CD1c-positive myeloid dendritic cell (primary cell): Measurements from ENCODE around the gene PLCL2.
A peak's percentile ranks its signal among the peaks of the same experiment; 100 is the strongest.

ENCODE experiments used
- DNase-seq: peaks from one replicate; pipeline ENCODE4 v3.0.0-alpha.2; 2016; ENCODE audit errors: extremely low spot score

PLCL2 gene

GRCh38 chr3:17009826-17010225 lies 125.1 kb downstream of the PLCL2 start:
- DNase-seq, result no peak

- DNase-seq, result no peak
These were observed 127.1 kb downstream of the PLCL2 start for GRCh38 chr3:17011728-17012338.

DNA sequence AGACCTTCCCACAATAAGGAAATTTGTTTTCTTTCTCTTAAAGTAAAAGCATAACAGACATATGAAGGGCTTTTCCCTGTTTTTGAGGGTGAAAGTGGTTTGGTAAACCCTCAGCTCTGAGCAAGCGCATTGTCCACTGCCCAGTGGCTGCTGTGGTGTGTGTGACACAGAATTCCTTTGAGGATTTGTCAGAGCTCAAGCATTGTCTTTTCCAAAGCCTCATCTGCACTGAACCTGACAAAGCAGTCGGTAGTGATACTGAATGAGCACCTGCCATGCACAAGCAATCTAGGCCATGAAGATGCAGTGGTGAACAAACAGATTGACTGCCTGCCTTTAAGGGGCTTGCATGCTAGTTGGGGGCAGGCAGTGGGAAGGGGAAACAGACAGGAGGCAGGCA lies 128.3 kb downstream of the PLCL2 start:
- no peak for DNase-seq

- DNase-seq, result no peak
These were observed 128.8 kb downstream of the PLCL2 start for GRCh38 chr3:17013571-17013970.

DNA sequence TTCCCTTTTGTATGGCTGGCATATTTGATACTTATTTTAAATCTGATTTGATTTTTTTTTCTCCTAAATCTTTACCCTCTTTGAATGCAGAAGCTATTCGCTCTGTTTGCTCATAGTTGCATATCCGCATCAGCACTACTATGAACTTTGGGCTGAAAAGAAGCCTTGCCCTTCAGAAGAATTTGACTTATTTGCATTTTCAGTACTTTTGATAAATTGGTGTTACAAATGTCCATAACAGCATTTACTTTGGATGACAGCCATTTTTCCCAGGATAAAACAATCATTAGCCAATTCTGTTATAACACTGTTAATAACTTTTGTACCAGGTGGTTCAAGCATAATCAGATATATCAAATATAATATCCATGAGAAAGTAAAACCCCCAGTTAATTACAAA lies 129.5 kb downstream of the PLCL2 start:
- no peak for DNase-seq

DNA sequence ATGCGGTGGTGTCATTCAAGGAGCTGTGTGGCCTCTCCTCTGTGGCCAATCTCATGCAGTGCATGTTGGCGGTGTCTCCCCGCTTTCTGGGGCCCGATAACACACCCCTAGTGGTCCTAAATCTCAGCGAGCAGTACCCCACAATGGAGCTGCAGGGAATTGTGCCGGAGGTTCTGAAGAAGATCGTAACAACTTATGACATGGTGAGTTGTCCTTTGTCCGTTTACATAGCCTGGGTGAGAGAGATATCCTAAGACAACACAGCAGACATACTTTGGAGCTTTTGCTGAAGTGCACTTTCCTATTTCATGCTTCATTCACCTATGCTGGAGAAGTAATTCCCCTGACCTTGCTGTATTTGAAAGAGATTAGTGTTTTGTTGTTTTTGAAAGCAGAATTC lies 130.0 kb downstream of the PLCL2 start:
- no peak for DNase-seq

DNA sequence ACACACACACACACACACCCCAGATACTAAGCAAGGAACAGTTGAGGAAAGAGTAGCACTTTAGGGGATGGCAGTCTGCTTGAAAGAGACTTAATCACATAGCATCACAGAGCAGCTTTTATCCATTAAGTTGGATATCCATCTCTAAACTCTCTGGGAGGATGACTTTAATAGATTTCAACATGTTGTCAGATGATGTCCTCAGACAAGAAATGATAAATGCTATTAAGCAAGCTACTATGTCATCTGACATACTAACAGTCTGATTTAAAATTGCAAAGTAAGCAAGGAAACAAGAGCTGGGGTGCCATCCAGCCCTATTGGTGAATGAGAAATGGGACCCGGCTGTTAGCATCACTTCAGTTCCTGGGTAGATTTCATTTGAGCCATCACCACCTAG lies 136.9 kb downstream of the PLCL2 start:
- DNase-seq, result no peak

- peak; percentile 29 for DNase-seq
These were observed 138.4 kb downstream of the PLCL2 start for GRCh38 chr3:17023006-17023664.

- no peak for DNase-seq
These were observed 140.9 kb downstream of the PLCL2 start for GRCh38 chr3:17025594-17026139.

- no peak for DNase-seq
These were observed 142.6 kb downstream of the PLCL2 start for GRCh38 chr3:17027318-17027717.

- no peak for DNase-seq
These were observed 143.6 kb downstream of the PLCL2 start for GRCh38 chr3:17028363-17028762.

GRCh38 chr3:17030438-17030837 lies 145.7 kb downstream of the PLCL2 start:
- no peak for DNase-seq

GRCh38 chr3:17030956-17031652 lies 146.3 kb downstream of the PLCL2 start:
- DNase-seq, result no peak

GRCh38 chr3:17032407-17033034 lies 147.8 kb downstream of the PLCL2 start:
- no peak for DNase-seq

DNA sequence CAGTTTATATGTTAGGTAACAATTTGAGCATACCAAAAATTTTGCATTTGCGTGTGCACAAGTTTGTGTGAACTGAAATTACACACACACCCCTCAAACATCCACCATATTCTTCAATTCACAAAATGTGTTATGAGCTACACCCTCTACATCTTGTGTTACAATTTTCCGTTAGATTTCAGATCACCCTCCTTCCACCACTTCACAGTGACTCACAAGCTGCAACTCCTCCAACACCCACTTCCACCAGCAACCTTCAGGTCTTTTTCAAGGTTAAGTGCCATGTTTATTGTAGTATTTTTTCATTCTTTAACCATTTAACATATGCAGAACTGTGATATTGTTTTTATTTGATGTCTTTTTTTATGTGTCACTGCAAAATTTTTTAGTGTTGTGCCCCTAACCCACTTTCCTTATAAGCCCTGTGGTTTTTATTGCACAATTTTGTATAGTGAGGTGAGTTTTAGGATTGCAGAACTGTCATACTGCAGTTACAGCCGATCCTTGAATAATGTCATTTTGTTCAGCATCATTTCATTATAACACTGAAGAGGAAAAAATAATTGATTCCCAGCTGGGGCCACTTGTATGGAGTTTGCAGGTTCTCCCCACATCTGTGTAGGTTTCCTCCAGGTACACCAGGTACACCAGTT lies 148.9 kb downstream of the PLCL2 start:
- DNase-seq, result peak; percentile 6

GRCh38 chr3:17035033-17035432 lies 150.3 kb downstream of the PLCL2 start:
- peak; percentile 36 for DNase-seq

DNA sequence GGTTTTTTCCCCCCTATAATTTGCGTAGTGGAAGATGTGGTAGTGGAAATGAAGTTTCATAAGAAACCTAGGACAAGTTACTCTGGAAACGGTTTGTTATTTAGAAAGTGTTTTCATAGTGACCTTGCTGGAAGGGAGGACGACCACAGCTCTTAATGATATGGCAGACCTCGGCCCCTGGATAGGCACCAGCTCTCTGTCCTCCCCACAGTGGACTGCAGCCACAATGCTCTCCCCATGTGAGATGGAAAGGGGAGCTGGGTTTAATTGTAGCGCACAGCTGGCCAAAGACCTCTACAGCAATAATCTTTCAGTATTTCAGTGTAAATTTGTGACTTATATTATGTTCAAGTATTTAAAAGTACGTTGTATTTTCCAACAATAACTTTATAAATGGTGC lies 151.2 kb downstream of the PLCL2 start:
- no peak for DNase-seq

DNA sequence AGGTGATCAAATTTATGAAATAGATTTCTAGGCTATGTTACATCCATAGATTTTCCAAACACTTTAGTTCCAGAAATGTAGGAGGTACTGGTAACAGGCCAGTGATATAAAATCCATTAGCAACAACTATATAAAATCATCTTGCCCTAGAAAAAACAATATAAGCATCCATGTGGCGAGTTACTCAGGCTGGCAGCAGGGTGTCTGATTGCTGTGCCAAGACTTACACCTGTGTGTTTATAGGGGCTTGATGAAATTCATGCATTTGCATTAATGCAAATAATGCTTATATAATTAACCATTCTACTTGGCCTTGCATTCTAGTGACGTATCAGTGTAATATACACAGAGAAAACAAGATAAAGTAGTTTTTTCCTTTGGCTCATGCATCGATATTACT lies 153.4 kb downstream of the PLCL2 start:
- no peak for DNase-seq

- DNase-seq, result no peak
These were observed 154.3 kb downstream of the PLCL2 start for GRCh38 chr3:17038900-17039553.

DNA sequence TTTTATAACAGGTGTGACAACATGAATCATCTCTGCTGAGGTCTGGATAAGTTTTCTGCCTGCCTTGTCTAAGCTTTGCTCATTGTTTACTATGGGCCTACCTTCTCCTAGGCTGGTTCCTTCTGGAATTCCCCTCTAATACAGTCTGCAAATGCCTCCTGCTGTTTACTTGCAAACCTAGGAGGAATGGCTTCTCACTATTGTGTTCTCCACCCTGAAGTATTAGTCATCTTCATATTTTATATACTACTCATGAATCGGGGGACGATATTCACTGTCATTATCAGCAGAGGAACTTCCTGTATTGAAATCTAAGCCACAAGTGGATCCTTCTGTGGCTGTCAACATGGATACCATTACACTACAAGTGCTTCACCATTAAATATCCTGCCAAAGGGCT lies 154.8 kb downstream of the PLCL2 start:
- DNase-seq, result peak; percentile 9

DNA sequence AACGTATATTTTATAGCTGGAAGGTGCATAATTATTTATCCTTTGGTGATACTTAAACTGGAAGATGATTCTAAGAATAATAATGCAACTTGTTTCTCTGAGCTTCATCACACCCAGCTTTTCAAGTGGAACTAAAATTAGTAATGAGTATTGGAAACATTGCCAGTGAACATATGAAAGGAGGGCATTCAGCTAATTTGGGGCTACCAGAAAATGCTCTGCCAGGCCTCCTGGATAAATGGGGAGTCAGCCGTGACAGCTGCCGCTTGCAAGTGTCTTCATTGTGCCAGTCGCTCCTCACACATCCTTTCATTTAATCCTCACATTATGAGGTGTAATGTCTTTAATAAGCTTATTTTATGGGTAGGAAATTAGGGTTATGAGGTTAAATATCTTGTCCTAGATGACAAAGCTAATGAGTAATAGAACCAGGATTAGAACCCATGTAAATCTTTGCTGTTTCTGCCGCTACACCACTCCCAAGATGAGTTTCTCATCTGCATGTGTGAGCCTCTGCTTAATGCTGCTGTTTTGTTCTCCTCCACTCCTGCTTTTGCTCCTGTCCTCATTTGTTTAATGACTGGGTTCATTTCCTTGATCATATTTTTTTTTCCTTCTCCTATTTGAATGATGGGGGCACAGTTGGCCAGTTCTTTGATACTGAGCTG lies 155.7 kb downstream of the PLCL2 start:
- no peak for DNase-seq
